Vagina (tissue), 2 donors: ENCODE results near the gene CCDC188.

Source experiments
- CTCF ChIP-seq, 3 experiments: fragments of 450-650 bp in 2 of 3; fragments of 200-600 bp in 1 of 3; sonication (generic) in 1 of 3; IDR thresholded peaks; one replicate each; pipeline ENCODE4 v1.5.1; 2017 to 2019; ENCODE audit warnings: antibody characterized with exemption in 3 of 3, mild to moderate bottlenecking in 2 of 3, moderate library complexity in 2 of 3
- POLR2A ChIP-seq, 2 donors: fragments of 450-650 bp; IDR thresholded peaks; one replicate each; pipeline ENCODE4 v1.6.1; 2017; ENCODE audit warnings: antibody characterized with exemption in 2 of 2, mild to moderate bottlenecking in 2 of 2, moderate library complexity in 2 of 2
- POLR2AphosphoS5 ChIP-seq, 2 donors: sonication (generic); formaldehyde crosslinking; IDR thresholded peaks; one replicate each; pipeline ENCODE4 v1.9.0; 2017; ENCODE audit warnings: antibody characterized with exemption in 2 of 2, mild to moderate bottlenecking in 2 of 2, low read depth in 1 of 2; ENCODE audit not compliant: insufficient read depth in 1 of 2

GRCh38 chr22:20123366-20124082 lies 27.3 kb downstream of the CCDC188 start:
- TF ChIP-seq POLR2A (IDR thresholded peaks at IDR 0.05) (no peak), CTCF (IDR thresholded peaks at IDR 0.05) (no peak), POLR2AphosphoS5 (IDR thresholded peaks at IDR 0.05; ENCODE audit: insufficient read depth in 1 of 2, low read depth in 1 of 2) (no peak)
